Left lung (tissue), 10 donors: ENCODE results near the gene GARIN3. TPM values are rescaled to one million over a fixed set of nuclear protein-coding genes. Genes with fewer than 3 reads are reported as not detected.

Experiments
- ATAC-seq: fragments of 200-7000 bp; cut with Tn5 transposase; one replicate; pipeline ENCODE4 v1.9.1; 2020; ENCODE audit warnings: moderate library complexity
- DNase-seq, 4 donors: peaks; one replicate each; pipeline ENCODE4 v3.0.0-alpha.2; 2013 to 2020
- H3K27ac ChIP-seq, 2 donors: fragments of 200-600 bp; sonication (generic) in 1 of 2; one replicate each; pipeline versions ENCODE4 v1.5.0 to v1.8.0; 2020 to 2021
- H3K27me3 ChIP-seq, 2 donors: fragments of 200-600 bp; sonication (generic) in 1 of 2; one replicate each; pipeline versions ENCODE4 v1.5.0 to v1.8.0; 2020 to 2021
- H3K36me3 ChIP-seq, 2 donors: fragments of 200-600 bp; sonication (generic) in 1 of 2; one replicate each; pipeline versions ENCODE4 v1.5.0 to v1.8.0; 2020 to 2021
- H3K4me1 ChIP-seq, 2 donors: fragments of 200-600 bp; one replicate each; pipeline ENCODE4 v1.8.0; 2021
- H3K4me3 ChIP-seq, 2 donors: fragments of 200-600 bp; sonication (generic) in 1 of 2; one replicate each; pipeline versions ENCODE4 v1.5.0 to v1.8.0; 2020 to 2021; ENCODE audit warnings: mild to moderate bottlenecking in 1 of 2
- H3K9me3 ChIP-seq, 2 donors: fragments of 200-600 bp; sonication (generic) in 1 of 2; one replicate each; pipeline versions ENCODE4 v1.5.0 to v1.8.0; 2020 to 2021
- CTCF ChIP-seq, 2 donors: fragments of 200-600 bp; sonication (generic) in 1 of 2; IDR thresholded peaks; one replicate each; pipeline versions ENCODE4 v1.5.0 to v1.8.0; 2021; ENCODE audit warnings: antibody characterized with exemption in 2 of 2
- intact Hi-C, 2 donors: fragments of 100-400 bp; cut with DNase I; formaldehyde crosslinking; loops; one replicate each; pipeline versions ENCODE4 v1.11.2 to v1.14.2; 2022
- polyA plus RNA-seq, 6 donors: library from polyadenylated mRNA; unstranded; fragments of 120-200 nt; gene quantifications; one replicate each; pipeline ENCODE4 v1.2.1, GENCODE V29; 2013; ENCODE audit not compliant: insufficient read length in 6 of 6
- total RNA-seq, 2 donors: library from RNA; stranded (reverse); fragmentation: NEBNext Ultra II Directional; extraction: Animal tissue kit (Norgen Biotek cat#: 25700); gene quantifications; one replicate each; pipeline ENCODE4 v1.2.1, GENCODE V29; 2021
- donor health status: DM: no; HTN: yes; CAD: no.
- donor health status: DM: no; HTN: no; CAD: no.

The GARIN3 gene
- total and polyA plus RNA-seq, 8 donors, result not detected

GRCh38 chr5:157201857-157202256, 35.8 kb upstream of the GARIN3 start:
- Histone ChIP-seq H3K27me3 (no peaks in the 10 kb centered on the region), H3K36me3 (no peaks in the 10 kb centered on the region), H3K27ac (no peak overlapping the region), H3K4me1 (no peaks in the 10 kb centered on the region), H3K4me3 (no peak overlapping the region), H3K9me3 (no peaks in the 10 kb centered on the region)
- ATAC-seq (no peak), DNase-seq (no peak)
- no peak for TF ChIP-seq CTCF (IDR thresholded peaks at IDR 0.05)
- intact Hi-C loops, result no loop called here

- no peak for TF ChIP-seq CTCF (IDR thresholded peaks at IDR 0.05)
- intact Hi-C loops, result no loop called here
Measured at GRCh38 chr5:157198277-157198986, 32.4 kb upstream of the GARIN3 start.

GRCh38 chr5:157197086-157197485, 31.0 kb upstream of the GARIN3 start:
- Histone ChIP-seq H3K4me3 (no peak overlapping the region), H3K27ac (no peak overlapping the region), H3K36me3 (no peaks in the 10 kb centered on the region), H3K4me1 (no peaks in the 10 kb centered on the region), H3K9me3 (no peaks in the 10 kb centered on the region), H3K27me3 (no peaks in the 10 kb centered on the region)
- intact Hi-C loops, result no loop called here
- DNase-seq (no peak), ATAC-seq (no peak)
- TF ChIP-seq CTCF (IDR thresholded peaks at IDR 0.05), result no peak

More at GRCh38 chr5:157198277-157198986, 32.4 kb upstream of the GARIN3 start:
- ATAC-seq (no peak), DNase-seq (no peak)
- H3K27me3 ChIP-seq, result no peaks in the 10 kb centered on the region
- no peaks in the 10 kb centered on the region for H3K4me1 ChIP-seq
- no peak overlapping the region for H3K27ac ChIP-seq
- H3K4me3 ChIP-seq, result no peak overlapping the region
- H3K36me3 ChIP-seq, result no peaks in the 10 kb centered on the region
- no peaks in the 10 kb centered on the region for H3K9me3 ChIP-seq

- H3K36me3 ChIP-seq, result no peaks in the 10 kb centered on the region
- intact Hi-C loops, result no loop called here
- H3K4me1 ChIP-seq, result no peaks in the 10 kb centered on the region
- H3K27ac ChIP-seq, result no peak overlapping the region
- ATAC-seq (no peak), DNase-seq (no peak)
- H3K4me3 ChIP-seq, result no peak overlapping the region
- no peak for TF ChIP-seq CTCF (IDR thresholded peaks at IDR 0.05)
- H3K27me3 ChIP-seq, result no peaks in the 10 kb centered on the region
- no peaks in the 10 kb centered on the region for H3K9me3 ChIP-seq
Measured at GRCh38 chr5:157196045-157196444, 30.0 kb upstream of the GARIN3 start.

GRCh38 chr5:157193699-157194424, 27.8 kb upstream of the GARIN3 start:
- no peak overlapping the region for H3K27ac ChIP-seq
- DNase-seq (no peak), ATAC-seq (no peak)
- H3K9me3 ChIP-seq, result no peaks in the 10 kb centered on the region
- H3K27me3 ChIP-seq, result no peaks in the 10 kb centered on the region
- no peak for TF ChIP-seq CTCF (IDR thresholded peaks at IDR 0.05)
- no peak overlapping the region for H3K4me3 ChIP-seq
- no peaks in the 10 kb centered on the region for H3K4me1 ChIP-seq
- H3K36me3 ChIP-seq, result no peaks in the 10 kb centered on the region
- intact Hi-C loops, result no loop called here
